CD4-positive, alpha-beta T cell (primary cell): ENCODE data around the gene CCDC110. TPM values are rescaled to one million over a fixed set of nuclear protein-coding genes. Genes with fewer than 3 reads are reported as not detected.

Source experiments
- ATAC-seq: fragments of 200-7000 bp; cut with Tn5 transposase; one replicate; pipeline ENCODE4 v1.10.0; 2022; ENCODE audit warnings: mild to moderate bottlenecking; ENCODE audit not compliant: poor library complexity
- CTCF ChIA-PET: fragments of 350-600 bp; sonication (Branson Sonifier 250); formaldehyde crosslinking; loops from one replicate; lab custom pipeline; 2021; ENCODE audit warnings: antibody characterized with exemption, inconsistent platforms; lab: Charles Lee
- POLR2A ChIA-PET: fragments of 350-600 bp; sonication (Branson Sonifier 250); formaldehyde crosslinking; loops from one replicate; lab custom pipeline; 2021; ENCODE audit warnings: antibody characterized with exemption, inconsistent platforms; lab: Charles Lee
- DNase-seq, 14 experiments: peaks; one replicate each; pipeline ENCODE4 v3.0.0-alpha.2; 2013 to 2020; ENCODE audit warnings: mixed read lengths in 2 of 14
- H3K27ac ChIP-seq, 2 donors: one replicate each; pipeline versions ENCODE4 v1.5.1 to v1.7.0; 2013; ENCODE audit warnings: low read length in 2 of 2, low read depth in 1 of 2, mild to moderate bottlenecking in 1 of 2
- H3K27me3 ChIP-seq, 2 experiments: 1 replicate in 1 of 2; 2 replicates in 1 of 2; pipeline versions ENCODE4 v1.6.1 to v1.7.0; 2013; ENCODE audit warnings: low read length in 2 of 2, control low read depth in 1 of 2, mild to moderate bottlenecking in 1 of 2, moderate library complexity in 1 of 2; ENCODE audit not compliant: insufficient read depth in 2 of 2, control insufficient read depth in 1 of 2
- H3K36me3 ChIP-seq: one replicate; pipeline ENCODE4 v1.6.1; 2013; ENCODE audit warnings: low read length, control low read depth; ENCODE audit not compliant: insufficient read depth
- H3K4me1 ChIP-seq: one replicate; pipeline ENCODE4 v1.6.1; 2013; ENCODE audit warnings: low read length, control low read depth; ENCODE audit not compliant: insufficient read depth
- H3K4me3 ChIP-seq: one replicate; pipeline ENCODE4 v1.5.1; 2013; ENCODE audit warnings: mild to moderate bottlenecking, low read length, moderate library complexity
- H3K9me3 ChIP-seq, 2 experiments: 1 replicate in 1 of 2; 2 replicates in 1 of 2; pipeline versions ENCODE4 v1.6.1 to v1.7.0; 2013; ENCODE audit warnings: low read length in 2 of 2, mild to moderate bottlenecking in 2 of 2, control low read depth in 1 of 2, moderate library complexity in 1 of 2; ENCODE audit not compliant: control insufficient read depth in 1 of 2, insufficient read depth in 1 of 2
- H3K27ac Mint-ChIP-seq: one replicate; pipeline ENCODE4 v1.8.0; 2020; ENCODE audit warnings: mixed read lengths
- H3K27me3 Mint-ChIP-seq: one replicate; pipeline ENCODE4 v1.8.0; 2021; ENCODE audit warnings: mixed read lengths
- H3K36me3 Mint-ChIP-seq: one replicate; pipeline ENCODE4 v1.8.0; 2021; ENCODE audit warnings: low read depth, mixed read lengths
- H3K4me1 Mint-ChIP-seq: one replicate; pipeline ENCODE4 v1.8.0; 2021; ENCODE audit warnings: low read depth, mixed read lengths
- H3K4me3 Mint-ChIP-seq: one replicate; pipeline ENCODE4 v1.8.0; 2020; ENCODE audit warnings: mild to moderate bottlenecking, mixed read lengths
- H3K9me3 Mint-ChIP-seq: one replicate; pipeline ENCODE4 v1.8.0; 2020; ENCODE audit warnings: mixed read lengths
- CTCF ChIP-seq: fragments of 200-600 bp; IDR thresholded peaks from one replicate; pipeline ENCODE4 v1.8.0; 2022; ENCODE audit warnings: antibody characterized with exemption, mild to moderate bottlenecking
- intact Hi-C, 2 experiments: fragments of 100-400 bp; cut with DNase I in 1 of 2; cut with micrococcal nuclease in 1 of 2; formaldehyde crosslinking; loops; one replicate each; pipeline versions ENCODE4 v1.15.1 to v1.9.0; 2023 to 2025; cut with DNase I, micrococcal nuclease
- total RNA-seq, 174 experiments: library from RNA in 2 of 174; stranded (reverse) in 2 of 174; gene quantifications; one replicate each; pipeline ENCODE4 v1.2.3 and lab custom pipeline; 2021 to 2026

Gene CCDC110
- total RNA-seq, 2 experiments from 2014 or later: 0.34 to 0.36 TPM

- H3K9me3 ChIP-seq: no peaks in the 10 kb centered on the region
- no peak for TF ChIP-seq CTCF
- CTCF ChIA-PET: no interaction called here
- Mint-ChIP-seq H3K27me3 (peaks cover 40% of the 10 kb centered on the region), H3K4me3 (no peak overlapping the region), H3K36me3 (no peaks in the 10 kb centered on the region), H3K9me3 (no peaks in the 10 kb centered on the region), H3K27ac (no peak overlapping the region), H3K4me1 (no peaks in the 10 kb centered on the region)
- DNase-seq (no peak), ATAC-seq (no peak)
- POLR2A ChIA-PET: no interaction called here
- H3K27ac ChIP-seq: no peak overlapping the region
- no peaks in the 10 kb centered on the region for H3K36me3 ChIP-seq
- intact Hi-C loops: no loop called here
- no peaks in the 10 kb centered on the region for H3K4me1 ChIP-seq
- no peak overlapping the region for H3K4me3 ChIP-seq
- peaks cover 4 to 6% of the 10 kb centered on the region in 2 experiments for H3K27me3 ChIP-seq
Observed at GRCh38 chr4:185457136-185457535, 14.4 kb downstream of the CCDC110 start.

- DNase-seq (no peak), ATAC-seq (no peak)
- peaks cover 36% of the 10 kb centered on the region for H3K27me3 Mint-ChIP-seq
- no peak overlapping the region for H3K4me3 Mint-ChIP-seq
- intact Hi-C loops: no loop called here
- no peaks in the 10 kb centered on the region for H3K36me3 Mint-ChIP-seq
- H3K36me3 ChIP-seq: no peaks in the 10 kb centered on the region
- no peaks in the 10 kb centered on the region for H3K4me1 ChIP-seq
- POLR2A ChIA-PET: no interaction called here
- CTCF ChIA-PET: no interaction called here
- H3K4me3 ChIP-seq: no peak overlapping the region
- H3K9me3 ChIP-seq: no peaks in the 10 kb centered on the region
- no peak overlapping the region for H3K27ac ChIP-seq
- peaks cover 4 to 6% of the 10 kb centered on the region in 2 experiments for H3K27me3 ChIP-seq
- H3K9me3 Mint-ChIP-seq: no peaks in the 10 kb centered on the region
- H3K4me1 Mint-ChIP-seq: no peaks in the 10 kb centered on the region
- no peak overlapping the region for H3K27ac Mint-ChIP-seq
- no peak for TF ChIP-seq CTCF
Observed at GRCh38 chr4:185456131-185456530, 15.4 kb downstream of the CCDC110 start.

- Mint-ChIP-seq H3K36me3 (no peaks in the 10 kb centered on the region), H3K4me3 (no peak overlapping the region), H3K9me3 (no peaks in the 10 kb centered on the region), H3K4me1 (no peaks in the 10 kb centered on the region), H3K27ac (no peak overlapping the region), H3K27me3 (peaks cover 27% of the 10 kb centered on the region)
- intact Hi-C loops: no loop called here
- POLR2A ChIA-PET: no interaction called here
- no peak overlapping the region for H3K4me3 ChIP-seq
- H3K4me1 ChIP-seq: no peaks in the 10 kb centered on the region
- ATAC-seq: no peak
- peaks cover 0 to 3% of the 10 kb centered on the region in 2 experiments for H3K27me3 ChIP-seq
- no peaks in the 10 kb centered on the region for H3K36me3 ChIP-seq
- no peaks in the 10 kb centered on the region for H3K9me3 ChIP-seq
- no peak for TF ChIP-seq CTCF
- H3K27ac ChIP-seq: no peak overlapping the region
- no peak for DNase-seq
- CTCF ChIA-PET: no interaction called here
Observed at GRCh38 chr4:185445209-185445608, 26.3 kb downstream of the CCDC110 start.
